Measurements from ENCODE around the gene CTPS1. TPM values are rescaled to one million over a fixed set of nuclear protein-coding genes. Genes with fewer than 3 reads are reported as not detected.

The CTPS1 gene
- total RNA-seq, 6 experiments from 2014 or later: 89.3 to 125 (median 91.6) TPM

- no peaks in the 10 kb centered on the region for H3K9me3 Mint-ChIP-seq
- H3K4me1 Mint-ChIP-seq (ENCODE audit: low read depth): no peaks in the 10 kb centered on the region
- no peak for DNase-seq
- no peaks in the 10 kb centered on the region for H3K27me3 Mint-ChIP-seq (ENCODE audit: insufficient read depth)
- no peak for TF ChIP-seq CTCF (IDR thresholded peaks at IDR 0.05)
- H3K4me3 Mint-ChIP-seq: no peak overlapping the region
- H3K27ac Mint-ChIP-seq: no peak overlapping the region
- peaks cover 24% of the 10 kb centered on the region; the same call in 1 of the 2 replicates for H3K36me3 Mint-ChIP-seq (ENCODE audit: low read depth)
Observed at GRCh38 chr1:41051022-41051421, 71.5 kb downstream of the CTPS1 start.

GRCh38 chr1:41053316-41053715, 73.8 kb downstream of the CTPS1 start:
- no peak for TF ChIP-seq CTCF (IDR thresholded peaks at IDR 0.05)
- H3K27me3 Mint-ChIP-seq (ENCODE audit: insufficient read depth): no peaks in the 10 kb centered on the region

GRCh38 chr1:41056907-41057306, 77.4 kb downstream of the CTPS1 start:
- TF ChIP-seq CTCF (IDR thresholded peaks at IDR 0.05): no peak
- Mint-ChIP-seq H3K27ac (no peak overlapping the region), H3K4me1 (ENCODE audit: low read depth) (no peaks in the 10 kb centered on the region), H3K9me3 (no peaks in the 10 kb centered on the region), H3K4me3 (no peak overlapping the region), H3K36me3 (ENCODE audit: low read depth) (peaks cover 17% of the 10 kb centered on the region), H3K27me3 (ENCODE audit: insufficient read depth) (no peaks in the 10 kb centered on the region; the same call in 1 of the 2 replicates)
- no peak for DNase-seq

More at GRCh38 chr1:41053316-41053715, 73.8 kb downstream of the CTPS1 start:
- Mint-ChIP-seq H3K36me3 (ENCODE audit: low read depth) (peaks cover 17% of the 10 kb centered on the region; the same call in 1 of the 2 replicates), H3K4me1 (ENCODE audit: low read depth) (no peaks in the 10 kb centered on the region), H3K27ac (no peak overlapping the region), H3K9me3 (no peaks in the 10 kb centered on the region), H3K4me3 (no peak overlapping the region)
- no peak for DNase-seq

Other genes with a start within 250 kb of the CTPS1 start
- gene KCNQ4, start 195.9 kb upstream of the CTPS1 start, total RNA-seq (2021; fragmentation: NEBNext Ultra II Directional; extraction: Animal tissue kit (Norgen Biotek cat#: 25700)): under 1 TPM in 1 of 6 experiments, not detected in 5; 0.05 TPM
- 1 to 10 TPM; 1.7 to 5.3 (median 3.8) TPM for gene CITED4, start 117.3 kb upstream of the CTPS1 start, total RNA-seq (2021; fragmentation: NEBNext Ultra II Directional; extraction: Animal tissue kit (Norgen Biotek cat#: 25700))
- under 1 TPM in 4 of 6 experiments, not detected in 2; 0.07 to 0.17 (median 0.11) TPM for gene SLFNL1, start 42.0 kb downstream of the CTPS1 start, total RNA-seq (2021; fragmentation: NEBNext Ultra II Directional; extraction: Animal tissue kit (Norgen Biotek cat#: 25700))